HCT116 (cell line): Measurements from ENCODE around the gene SLC38A3. TPM values are rescaled to one million over a fixed set of nuclear protein-coding genes. Genes with fewer than 3 reads are reported as not detected.

ENCODE experiments used
- ATAC-seq: fragments of 200-7000 bp; cut with Tn5 transposase; 2 replicates; pipeline ENCODE4 v1.9.1; 2020; ENCODE audit warnings: mild to moderate bottlenecking, moderate library complexity
- BruUV-seq: library from RNA; stranded (reverse); fragments of 400-500 nt; replicated peaks from 2 replicates; lab custom pipeline; 2021; lab: Mats Ljungman, UMichigan
- CTCF ChIA-PET: fragments of 300-600 bp; sonication (Branson Sonifier 250); formaldehyde crosslinking; loops from one replicate; lab custom pipeline; 2021; ENCODE audit warnings: antibody characterized with exemption; lab: Charles Lee
- POLR2A ChIA-PET: fragments of 300-600, 350-600 bp; sonication (Branson Sonifier 250); formaldehyde crosslinking; loops from one replicate; lab custom pipeline; 2021; ENCODE audit warnings: antibody characterized with exemption; lab: Charles Lee
- RAD21 ChIA-PET, 2 experiments: fragments of 300-600 bp; sonication (Branson Sonifier 250); formaldehyde crosslinking; loops; one replicate each; lab custom pipeline; 2023; ENCODE audit warnings: low total read pairs in 2 of 2; ENCODE audit not compliant: uncharacterized antibody in 2 of 2, unreplicated experiment in 2 of 2, low non-redundant PET in 1 of 2; lab: Charles Lee
- DNase-seq: peaks from one replicate; pipeline ENCODE4 v3.0.0-alpha.2; 2010; ENCODE audit warnings: low read depth, low spot score
- H2AFZ ChIP-seq: fragments of 200-600 bp; shearing (Covaris generic), sonication (generic); 2 replicates; pipeline ENCODE4 v1.6.1; 2017; ENCODE audit warnings: low read depth, mixed run types, mixed read lengths, antibody characterized with exemption, low read length; ENCODE audit not compliant: poor library complexity, severe bottlenecking
- H3K27ac ChIP-seq: 2 replicates; pipeline ENCODE4 v1.5.1; 2012; ENCODE audit warnings: low read depth, low read length
- H3K27me3 ChIP-seq: fragments of 200-600 bp; sonication (generic); 2 replicates; pipeline ENCODE4 v1.6.1; 2016; ENCODE audit warnings: mixed run types, low read length, mixed read lengths; ENCODE audit not compliant: insufficient read depth
- H3K36me3 ChIP-seq, 2 experiments: fragments of 200-500 bp in 1 of 2; fragments of 200-600 bp in 1 of 2; sonication (Bioruptor generic) in 1 of 2; sonication (generic) in 1 of 2; 2 replicates each; pipeline versions ENCODE4 v1.5.1 to v1.6.1; 2014 to 2016; ENCODE audit warnings: low read length in 2 of 2, inconsistent platforms in 1 of 2, mixed read lengths in 1 of 2, mixed run types in 1 of 2; ENCODE audit not compliant: insufficient read depth in 2 of 2, control insufficient read depth in 1 of 2
- H3K4me1 ChIP-seq, 2 experiments: fragments of 200-600 bp in 1 of 2; sonication (generic) in 1 of 2; 2 replicates each; pipeline versions ENCODE4 v1.5.1 to v1.6.1; 2012 to 2017; ENCODE audit warnings: low read length in 2 of 2, inconsistent platforms in 1 of 2, mild to moderate bottlenecking in 1 of 2, mixed read lengths in 1 of 2, mixed run types in 1 of 2, moderate library complexity in 1 of 2; ENCODE audit not compliant: insufficient read depth in 2 of 2, control insufficient read depth in 1 of 2
- H3K4me2 ChIP-seq: fragments of 200-600 bp; sonication (generic); 2 replicates; pipeline ENCODE4 v1.6.1; 2017; ENCODE audit warnings: mixed run types, low read length, mixed read lengths
- H3K4me3 ChIP-seq, 2 experiments: fragments of 200-600 bp in 1 of 2; sonication (generic) in 1 of 2; replicated peaks in 1 of 2; 2 replicates each; pipeline ENCODE4 v1.5.1; 2011 to 2016; ENCODE audit warnings: low read length in 2 of 2, control low read depth in 1 of 2, low read depth in 1 of 2, mild to moderate bottlenecking in 1 of 2, mixed read lengths in 1 of 2, mixed run types in 1 of 2
- H3K79me2 ChIP-seq: fragments of 200-600 bp; sonication (generic); 2 replicates; pipeline ENCODE4 v1.6.1; 2017; ENCODE audit warnings: mild to moderate bottlenecking, mixed run types, low read length, moderate library complexity, mixed read lengths; ENCODE audit not compliant: insufficient read depth
- H3K9ac ChIP-seq: fragments of 200-600 bp; sonication (generic); 2 replicates; pipeline ENCODE4 v1.6.1; 2016; ENCODE audit warnings: low read length, mixed read lengths
- H3K9me2 ChIP-seq: fragments of 200-600 bp; sonication (generic), shearing (Covaris generic); 2 replicates; pipeline ENCODE4 v1.6.1; 2017; ENCODE audit warnings: mixed run types, mild to moderate bottlenecking, moderate library complexity; ENCODE audit not compliant: insufficient read depth
- H3K9me3 ChIP-seq, 2 experiments: fragments of 200-500 bp in 1 of 2; fragments of 200-600 bp in 1 of 2; sonication (Bioruptor generic) in 1 of 2; sonication (generic) in 1 of 2; 2 replicates each; pipeline ENCODE4 v1.6.1; 2014 to 2017; ENCODE audit warnings: low read length in 2 of 2, mixed read lengths in 2 of 2, inconsistent platforms in 1 of 2, low read depth in 1 of 2, mild to moderate bottlenecking in 1 of 2, mixed run types in 1 of 2, moderate library complexity in 1 of 2; ENCODE audit not compliant: control insufficient read depth in 1 of 2, insufficient read depth in 1 of 2
- H4K20me1 ChIP-seq: fragments of 200-600 bp; sonication (generic), shearing (Covaris generic); 2 replicates; pipeline ENCODE4 v1.6.1; 2017; ENCODE audit warnings: mixed run types, mild to moderate bottlenecking, moderate library complexity; ENCODE audit not compliant: insufficient read depth
- EGR1 ChIP-seq: IDR thresholded peaks from 2 replicates; pipeline ENCODE4 v1.6.1; 2012; ENCODE audit warnings: low read depth
- ELF1 ChIP-seq: IDR thresholded peaks from 2 replicates; pipeline ENCODE4 v1.6.1; 2012; ENCODE audit warnings: low read depth, borderline replicate concordance
- EZH2 ChIP-seq: fragments of 200-600 bp; sonication (generic); IDR thresholded peaks from 2 replicates; pipeline ENCODE4 v1.6.1; 2017; ENCODE audit warnings: antibody characterized with exemption, mixed run types
- FOSL1 ChIP-seq: IDR thresholded peaks from 2 replicates; pipeline ENCODE4 v1.6.1; 2012; ENCODE audit warnings: low read depth
- SIN3A ChIP-seq: IDR thresholded peaks from 2 replicates; pipeline ENCODE4 v1.6.1; 2012; ENCODE audit warnings: low read depth
- ZFX ChIP-seq: fragments of 450-650 bp; IDR thresholded peaks from 2 replicates; pipeline ENCODE4 v1.6.1; 2017
- ZNF274 ChIP-seq: fragments of 200-500 bp; sonication (Bioruptor generic); IDR thresholded peaks from 2 replicates; pipeline ENCODE4 v1.6.1; 2014; ENCODE audit warnings: mild to moderate bottlenecking, low read depth, low read length, inconsistent platforms
- intact Hi-C: fragments of 100-400 bp; cut with micrococcal nuclease; formaldehyde crosslinking; loops from 2 replicates; pipeline ENCODE4 v1.10.0; 2022
- total RNA-seq: library from RNA; stranded (reverse); gene quantifications from one replicate; pipeline ENCODE4 v1.2.1, GENCODE V29; 2021; ENCODE audit not compliant: unreplicated experiment
- TF ChIP-seq, protein P1 (sequence below): IDR thresholded peaks from 2 replicates; pipeline ENCODE4 v1.6.1; 2012; ENCODE audit warnings: low read depth
- TF ChIP-seq, protein P2 (sequence below): IDR thresholded peaks from 2 replicates; pipeline ENCODE4 v1.6.1; 2011; ENCODE audit warnings: mild to moderate bottlenecking, low read length, moderate library complexity; ENCODE audit not compliant: insufficient replicate concordance; ENCODE audit errors: extremely low read depth

Gene SLC38A3
- total RNA-seq, 1 experiment from 2014 or later = 3.1 TPM

DNA sequence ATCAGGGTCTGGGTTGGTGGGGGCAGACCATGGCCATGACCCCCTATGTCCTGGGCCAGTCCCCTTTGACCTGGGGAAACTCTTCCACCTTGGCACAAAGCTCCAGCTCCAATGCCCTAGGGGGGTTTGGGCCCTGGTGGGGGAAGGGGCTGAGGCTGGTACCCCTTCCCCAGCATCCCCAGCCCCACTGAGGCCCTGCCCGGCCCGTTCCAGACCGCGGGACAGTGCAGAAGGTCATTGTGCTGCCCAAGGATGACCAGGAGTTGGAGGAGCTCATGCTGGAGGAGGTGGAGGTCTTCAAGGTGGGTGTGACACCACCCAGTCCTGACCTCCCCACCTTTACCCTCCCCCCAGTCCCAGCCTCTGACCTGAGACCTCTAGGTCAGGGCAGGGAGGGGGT, 19.8 kb upstream of the SLC38A3 start:
- H3K9me2 ChIP-seq = no peaks in the 10 kb centered on the region

DNA sequence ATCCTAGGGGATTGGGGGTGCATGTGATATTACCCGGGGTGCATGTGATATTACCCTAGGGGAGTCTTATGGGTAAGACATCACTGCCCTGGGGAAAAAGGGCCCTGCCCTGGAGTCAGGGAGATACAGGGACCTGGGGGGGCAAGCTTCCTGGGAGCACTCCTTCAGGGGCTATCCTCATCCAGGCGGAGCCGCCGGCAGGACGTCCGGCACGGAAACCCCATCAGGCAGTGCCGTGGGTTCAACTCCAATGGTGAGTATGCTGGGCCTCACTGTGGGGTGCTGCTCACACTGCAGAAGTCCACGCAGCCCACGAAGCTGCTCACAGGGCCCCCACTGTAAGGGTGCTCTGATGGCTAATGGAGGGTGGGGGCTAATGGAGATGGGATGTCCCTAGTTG, 19.0 kb upstream of the SLC38A3 start:
- Histone ChIP-seq H3K9me3 (no peaks in the 10 kb centered on the region), H3K27me3 (no peaks in the 10 kb centered on the region), H3K36me3 (no peaks in the 10 kb centered on the region; a peak in 1 of 4 replicates), H3K9ac (no peak overlapping the region), H4K20me1 (no peaks in the 10 kb centered on the region), H2AFZ (no peak overlapping the region), H3K79me2 (no peaks in the 10 kb centered on the region), H3K4me1 (peaks cover 0 to 7% of the 10 kb centered on the region in 2 experiments; a peak in 2 of 4 replicates), H3K4me2 (no peak overlapping the region), H3K4me3 (no peak overlapping the region), H3K27ac (no peak overlapping the region), H3K9me2 (no peaks in the 10 kb centered on the region)
- no peak for DNase-seq
- ChIA-PET POLR2A (no interaction called here), RAD21 (no interaction called here), CTCF (no interaction called here)
- intact Hi-C loops = no loop called here
- no TSS peak for BruUV-seq
- no peak for ATAC-seq
- TF ChIP-seq EZH2 (no peak), SIN3A (no peak), FOSL1 (no peak)
- TF ChIP-seq, protein P1, sequence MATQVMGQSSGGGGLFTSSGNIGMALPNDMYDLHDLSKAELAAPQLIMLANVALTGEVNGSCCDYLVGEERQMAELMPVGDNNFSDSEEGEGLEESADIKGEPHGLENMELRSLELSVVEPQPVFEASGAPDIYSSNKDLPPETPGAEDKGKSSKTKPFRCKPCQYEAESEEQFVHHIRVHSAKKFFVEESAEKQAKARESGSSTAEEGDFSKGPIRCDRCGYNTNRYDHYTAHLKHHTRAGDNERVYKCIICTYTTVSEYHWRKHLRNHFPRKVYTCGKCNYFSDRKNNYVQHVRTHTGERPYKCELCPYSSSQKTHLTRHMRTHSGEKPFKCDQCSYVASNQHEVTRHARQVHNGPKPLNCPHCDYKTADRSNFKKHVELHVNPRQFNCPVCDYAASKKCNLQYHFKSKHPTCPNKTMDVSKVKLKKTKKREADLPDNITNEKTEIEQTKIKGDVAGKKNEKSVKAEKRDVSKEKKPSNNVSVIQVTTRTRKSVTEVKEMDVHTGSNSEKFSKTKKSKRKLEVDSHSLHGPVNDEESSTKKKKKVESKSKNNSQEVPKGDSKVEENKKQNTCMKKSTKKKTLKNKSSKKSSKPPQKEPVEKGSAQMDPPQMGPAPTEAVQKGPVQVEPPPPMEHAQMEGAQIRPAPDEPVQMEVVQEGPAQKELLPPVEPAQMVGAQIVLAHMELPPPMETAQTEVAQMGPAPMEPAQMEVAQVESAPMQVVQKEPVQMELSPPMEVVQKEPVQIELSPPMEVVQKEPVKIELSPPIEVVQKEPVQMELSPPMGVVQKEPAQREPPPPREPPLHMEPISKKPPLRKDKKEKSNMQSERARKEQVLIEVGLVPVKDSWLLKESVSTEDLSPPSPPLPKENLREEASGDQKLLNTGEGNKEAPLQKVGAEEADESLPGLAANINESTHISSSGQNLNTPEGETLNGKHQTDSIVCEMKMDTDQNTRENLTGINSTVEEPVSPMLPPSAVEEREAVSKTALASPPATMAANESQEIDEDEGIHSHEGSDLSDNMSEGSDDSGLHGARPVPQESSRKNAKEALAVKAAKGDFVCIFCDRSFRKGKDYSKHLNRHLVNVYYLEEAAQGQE = no peak

More for the DNA sequence above, 19.8 kb upstream of the SLC38A3 start:
- Histone ChIP-seq H3K27ac (no peak overlapping the region), H4K20me1 (no peaks in the 10 kb centered on the region), H3K9ac (no peak overlapping the region), H3K9me3 (no peaks in the 10 kb centered on the region), H3K36me3 (no peaks in the 10 kb centered on the region; a peak in 1 of 4 replicates), H3K4me1 (peaks cover 0 to 7% of the 10 kb centered on the region in 2 experiments; a peak in 2 of 4 replicates), H3K4me2 (no peak overlapping the region)
- ChIA-PET RAD21 (no interaction called here), CTCF (no interaction called here)
- DNase-seq = no peak
- no peak for ATAC-seq
- TF ChIP-seq ZFX (no peak), ELF1 (no peak), ZNF274 (no peak), EGR1 (no peak)
- TF ChIP-seq, protein P2, sequence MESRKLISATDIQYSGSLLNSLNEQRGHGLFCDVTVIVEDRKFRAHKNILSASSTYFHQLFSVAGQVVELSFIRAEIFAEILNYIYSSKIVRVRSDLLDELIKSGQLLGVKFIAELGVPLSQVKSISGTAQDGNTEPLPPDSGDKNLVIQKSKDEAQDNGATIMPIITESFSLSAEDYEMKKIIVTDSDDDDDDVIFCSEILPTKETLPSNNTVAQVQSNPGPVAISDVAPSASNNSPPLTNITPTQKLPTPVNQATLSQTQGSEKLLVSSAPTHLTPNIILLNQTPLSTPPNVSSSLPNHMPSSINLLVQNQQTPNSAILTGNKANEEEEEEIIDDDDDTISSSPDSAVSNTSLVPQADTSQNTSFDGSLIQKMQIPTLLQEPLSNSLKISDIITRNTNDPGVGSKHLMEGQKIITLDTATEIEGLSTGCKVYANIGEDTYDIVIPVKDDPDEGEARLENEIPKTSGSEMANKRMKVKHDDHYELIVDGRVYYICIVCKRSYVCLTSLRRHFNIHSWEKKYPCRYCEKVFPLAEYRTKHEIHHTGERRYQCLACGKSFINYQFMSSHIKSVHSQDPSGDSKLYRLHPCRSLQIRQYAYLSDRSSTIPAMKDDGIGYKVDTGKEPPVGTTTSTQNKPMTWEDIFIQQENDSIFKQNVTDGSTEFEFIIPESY = no peak
- TF ChIP-seq, all 23 proteins: peak for 0
- H3K27me3 ChIP-seq = no peaks in the 10 kb centered on the region
- no peak overlapping the region for H3K4me3 ChIP-seq
- no TSS peak for BruUV-seq
- POLR2A ChIA-PET = no interaction called here
- intact Hi-C loops = no loop called here
- H3K79me2 ChIP-seq = no peaks in the 10 kb centered on the region
- no peak overlapping the region for H2AFZ ChIP-seq
